ENCODE data around the gene CINP.
"Not testable (repeated sequence)": the region's sequence is repeated elsewhere in the genome, so short reads cannot be mapped to it uniquely, and the experiment has no call there.

Gene CINP

GRCh38 chr14:102356280-102356679, 6.4 kb downstream of the CINP start:
- in situ Hi-C loops (cut with MboI; ENCODE audit: low sequenced_read_pairs): no loop called here

GRCh38 chr14:102353126-102353619, 9.5 kb downstream of the CINP start:
- in situ Hi-C loops (cut with MboI; ENCODE audit: low sequenced_read_pairs): no loop called here

- in situ Hi-C loops (cut with MboI; ENCODE audit: low sequenced_read_pairs): no loop called here
These were observed 10.5 kb downstream of the CINP start for GRCh38 chr14:102352213-102352612.

- in situ Hi-C loops (cut with MboI; ENCODE audit: low sequenced_read_pairs): not testable (repeated sequence)
These were observed 11.1 kb downstream of the CINP start for GRCh38 chr14:102351593-102351992.

GRCh38 chr14:102351023-102351422, 11.7 kb downstream of the CINP start:
- in situ Hi-C loops (cut with MboI; ENCODE audit: low sequenced_read_pairs): no loop called here

GRCh38 chr14:102348376-102348775, 14.3 kb downstream of the CINP start:
- in situ Hi-C loops (cut with MboI; ENCODE audit: low sequenced_read_pairs): no loop called here

GRCh38 chr14:102346645-102347044, 16.0 kb downstream of the CINP start:
- in situ Hi-C loops (cut with MboI; ENCODE audit: low sequenced_read_pairs): no loop called here

GRCh38 chr14:102345232-102345631, 17.5 kb downstream of the CINP start:
- in situ Hi-C loops (cut with MboI; ENCODE audit: low sequenced_read_pairs): no loop called here

GRCh38 chr14:102344485-102344884, 18.2 kb downstream of the CINP start:
- in situ Hi-C loops (cut with MboI; ENCODE audit: low sequenced_read_pairs): no loop called here

GRCh38 chr14:102344084-102344483, 18.6 kb downstream of the CINP start:
- in situ Hi-C loops (cut with MboI; ENCODE audit: low sequenced_read_pairs): no loop called here

GRCh38 chr14:102342238-102342637, 20.5 kb downstream of the CINP start:
- in situ Hi-C loops (cut with MboI; ENCODE audit: low sequenced_read_pairs): no loop called here

GRCh38 chr14:102341566-102341965, 21.1 kb downstream of the CINP start:
- in situ Hi-C loops (cut with MboI; ENCODE audit: low sequenced_read_pairs): no loop called here

- in situ Hi-C loops (cut with MboI; ENCODE audit: low sequenced_read_pairs): no loop called here
These were observed 24.0 kb downstream of the CINP start for GRCh38 chr14:102338724-102339123.

- in situ Hi-C loops (cut with MboI; ENCODE audit: low sequenced_read_pairs): no loop called here
These were observed 27.5 kb downstream of the CINP start for GRCh38 chr14:102335163-102335562.

GRCh38 chr14:102333795-102334705, 28.6 kb downstream of the CINP start:
- in situ Hi-C loops (cut with MboI; ENCODE audit: low sequenced_read_pairs): no loop called here

GRCh38 chr14:102333390-102333789, 29.3 kb downstream of the CINP start:
- in situ Hi-C loops (cut with MboI; ENCODE audit: low sequenced_read_pairs): no loop called here

- in situ Hi-C loops (cut with MboI; ENCODE audit: low sequenced_read_pairs): no loop called here
These were observed 31.9 kb downstream of the CINP start for GRCh38 chr14:102330806-102331205.

- in situ Hi-C loops (cut with MboI; ENCODE audit: low sequenced_read_pairs): not testable (repeated sequence)
These were observed 33.3 kb downstream of the CINP start for GRCh38 chr14:102329381-102329780.

- in situ Hi-C loops (cut with MboI; ENCODE audit: low sequenced_read_pairs): no loop called here
These were observed 36.1 kb downstream of the CINP start for GRCh38 chr14:102326583-102326982.

- in situ Hi-C loops (cut with MboI; ENCODE audit: low sequenced_read_pairs): no loop called here
These were observed 36.8 kb downstream of the CINP start for GRCh38 chr14:102325791-102326345.

- in situ Hi-C loops (cut with MboI; ENCODE audit: low sequenced_read_pairs): loop anchor here (25.0 kb wide), 1 partner anchor 261 kb away; no protein-coding TSS in a partner anchor
These were observed 39.6 kb downstream of the CINP start for GRCh38 chr14:102323102-102323501.
